Placental pericyte (primary cell): ENCODE results near the gene ZNF668. TPM values are rescaled to one million over a fixed set of nuclear protein-coding genes. Genes with fewer than 3 reads are reported as not detected.

Experiments used
- total RNA-seq: library from RNA; depleted of rRNA; stranded (reverse); fragments of >200 nt; gene quantifications from 2 replicates; pipeline ENCODE4 v1.2.3, GENCODE V29; 2012

The ZNF668 gene
- total RNA-seq, result 21.7 and 31.2 TPM in 2 replicates

DNA sequence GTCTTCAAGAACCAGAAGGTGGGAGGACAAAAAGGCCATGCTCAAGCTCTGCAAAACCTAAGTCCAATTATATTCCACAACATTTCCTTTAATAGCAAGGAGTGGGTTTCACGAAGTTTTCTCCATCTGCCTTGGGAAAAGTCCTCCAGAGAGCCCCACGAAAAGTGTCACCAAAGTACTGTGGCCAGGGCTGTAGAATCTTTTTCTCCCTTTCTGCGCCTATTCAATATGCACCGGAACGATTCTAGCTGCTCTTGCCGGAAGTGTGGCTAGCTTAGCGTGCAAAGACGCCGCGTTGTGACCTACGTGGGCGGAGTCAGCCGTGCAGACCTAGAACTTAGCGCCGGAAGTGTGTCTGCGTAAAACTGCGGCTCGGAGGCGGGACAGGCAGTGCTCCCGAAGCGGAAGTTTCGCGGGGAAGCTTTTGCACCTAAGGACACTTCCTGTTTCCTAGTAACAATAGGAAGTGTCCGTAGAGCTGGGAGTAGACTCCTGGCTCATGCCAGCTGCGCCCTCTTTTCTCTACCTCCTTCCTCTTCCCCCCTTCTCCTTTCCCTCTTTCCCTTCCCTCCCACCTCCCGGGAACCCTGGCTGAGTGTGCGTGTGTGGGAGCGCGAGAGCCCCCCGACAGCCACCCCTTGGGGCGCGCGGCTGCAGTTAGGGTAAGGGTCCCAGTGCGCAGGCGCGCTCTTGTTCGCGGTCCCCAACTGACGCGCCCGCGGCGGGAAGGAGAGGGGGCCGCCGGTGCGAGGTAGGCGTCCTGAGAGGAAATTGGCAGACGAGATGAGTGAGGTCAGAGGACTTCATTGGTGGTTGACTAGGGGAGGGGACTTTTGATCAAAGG is at the start of gene ZNF668, which contains the start of gene ZNF646:
TSS of gene ZNF668 (minus strand) at position 271 of the 844 bp plus-strand sequence. CDS start 9,781 bp downstream, outside the sequence.
TSS of gene ZNF646 (plus strand) at position 453 of the 844 bp plus-strand sequence. CDS start 1,903 bp downstream, outside the sequence.

DNA sequence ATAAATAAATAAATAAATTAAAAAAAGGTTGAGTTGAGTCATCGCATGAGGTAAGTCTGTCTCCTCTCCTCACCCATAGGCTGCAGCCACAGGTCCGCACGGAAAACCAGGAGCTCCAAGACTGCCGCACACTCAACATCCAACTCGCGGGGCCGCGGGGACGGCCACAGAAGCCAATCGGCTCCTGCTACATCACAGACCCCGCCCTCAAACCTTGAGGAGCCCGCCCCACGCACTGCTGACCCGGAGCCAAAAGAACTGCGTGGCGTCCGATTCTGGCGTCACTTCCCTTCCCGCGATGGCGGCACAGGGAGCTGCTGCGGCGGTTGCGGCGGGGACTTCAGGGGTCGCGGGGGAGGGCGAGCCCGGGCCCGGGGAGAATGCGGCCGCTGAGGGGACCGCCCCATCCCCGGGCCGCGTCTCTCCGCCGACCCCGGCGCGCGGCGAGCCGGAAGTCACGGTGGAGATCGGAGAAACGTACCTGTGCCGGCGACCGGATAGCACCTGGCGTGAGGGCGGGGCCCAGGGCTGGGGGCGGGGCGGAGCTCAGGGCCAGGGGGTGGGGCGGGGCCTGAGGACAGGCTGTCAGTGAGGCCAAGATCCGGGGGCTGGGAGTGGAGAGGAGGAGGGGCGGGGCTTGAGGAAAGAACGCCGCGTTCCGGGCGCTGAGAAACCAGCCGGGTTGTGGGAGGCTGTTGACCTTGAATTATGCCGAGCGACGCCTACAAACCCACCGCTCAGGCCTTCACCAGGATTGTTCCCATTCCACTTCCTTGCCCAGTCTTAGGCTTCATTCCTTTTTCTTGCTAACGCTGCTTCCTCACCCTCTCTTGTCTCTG is 43.6 kb upstream of the ZNF668 start, which contains the start of gene KAT8:
TSS of gene KAT8 (plus strand) at position 281 of the 839 bp plus-strand sequence. CDS start at position 299, 18 bp downstream.

DNA sequence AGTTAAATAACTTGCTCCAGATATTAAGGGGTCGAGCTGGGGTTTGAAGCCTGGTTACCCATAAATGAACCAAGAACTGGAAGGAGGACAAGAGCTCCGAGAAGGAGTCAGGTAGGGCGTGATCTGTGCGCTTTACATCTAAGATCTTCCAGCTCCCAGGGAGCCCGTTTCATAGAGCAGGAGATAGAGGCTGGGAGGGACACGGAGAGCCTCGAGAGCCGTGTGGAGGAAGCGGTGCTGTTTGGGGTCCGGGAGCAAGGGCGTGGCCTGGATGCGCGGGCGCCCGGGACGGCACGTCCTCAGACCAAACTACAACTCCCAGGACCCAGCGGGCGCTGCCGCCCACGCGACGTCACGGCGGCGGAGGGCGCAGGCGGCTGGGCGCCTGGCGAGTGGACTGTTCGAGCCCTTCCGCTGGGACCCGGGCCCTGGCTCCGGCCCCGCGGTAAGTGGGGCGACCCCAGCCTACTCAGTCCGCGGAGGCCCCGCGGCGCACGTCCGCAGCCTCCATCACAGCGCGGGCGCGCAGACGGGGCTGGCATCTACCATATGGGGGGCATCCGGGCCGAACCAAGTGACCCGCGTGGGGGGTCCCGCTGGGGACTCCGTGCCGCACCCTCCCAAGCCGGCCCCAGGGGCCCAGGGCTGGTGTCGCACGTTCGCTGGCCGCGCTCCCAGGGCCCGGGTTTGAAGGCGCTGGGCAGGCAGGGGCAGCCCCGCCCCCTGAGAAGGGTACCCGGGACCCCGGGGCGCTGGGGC is 34.2 kb upstream of the ZNF668 start, which contains the start of gene BCKDK:
TSS of gene BCKDK (plus strand) at position 352 of the 759 bp plus-strand sequence. CDS start 838 bp downstream, outside the sequence.

DNA sequence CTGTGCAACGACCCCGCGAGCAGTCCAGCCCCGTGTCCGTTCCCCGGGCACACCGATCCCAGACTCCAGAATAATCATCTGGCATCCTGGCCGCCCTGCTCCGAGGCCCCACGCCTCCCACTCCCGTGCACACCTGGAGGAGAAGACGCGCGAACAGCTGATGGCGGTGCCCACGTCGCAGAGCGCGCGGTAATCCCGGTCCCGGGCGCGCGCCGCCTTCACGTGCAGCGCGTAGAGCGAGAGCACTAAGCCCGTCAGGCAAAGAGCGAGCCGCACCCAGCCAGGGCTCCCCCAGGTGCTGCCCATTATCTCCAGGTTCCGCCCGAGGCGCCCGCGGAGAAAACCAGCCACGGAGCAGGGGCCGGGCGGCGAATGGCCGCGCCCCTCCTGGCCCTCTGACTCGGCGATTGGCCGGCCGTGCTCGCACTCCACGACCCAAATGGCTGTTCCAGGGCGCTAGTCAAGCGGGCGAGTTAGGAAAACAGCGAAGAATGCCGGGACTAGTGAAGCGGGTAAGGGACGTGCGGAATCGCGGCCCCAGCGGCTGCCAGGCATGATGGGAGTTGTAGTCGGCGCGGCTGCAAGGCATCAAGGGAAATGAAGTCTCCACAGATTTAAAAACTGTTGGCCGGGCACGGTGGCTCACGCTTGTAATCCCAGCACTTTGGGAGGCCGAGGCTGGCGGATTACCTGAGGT is 20.5 kb upstream of the ZNF668 start, which contains the start of gene VKORC1:
TSS of gene VKORC1 (minus strand) at position 374 of the 697 bp plus-strand sequence. CDS start at position 306, 68 bp downstream.

DNA sequence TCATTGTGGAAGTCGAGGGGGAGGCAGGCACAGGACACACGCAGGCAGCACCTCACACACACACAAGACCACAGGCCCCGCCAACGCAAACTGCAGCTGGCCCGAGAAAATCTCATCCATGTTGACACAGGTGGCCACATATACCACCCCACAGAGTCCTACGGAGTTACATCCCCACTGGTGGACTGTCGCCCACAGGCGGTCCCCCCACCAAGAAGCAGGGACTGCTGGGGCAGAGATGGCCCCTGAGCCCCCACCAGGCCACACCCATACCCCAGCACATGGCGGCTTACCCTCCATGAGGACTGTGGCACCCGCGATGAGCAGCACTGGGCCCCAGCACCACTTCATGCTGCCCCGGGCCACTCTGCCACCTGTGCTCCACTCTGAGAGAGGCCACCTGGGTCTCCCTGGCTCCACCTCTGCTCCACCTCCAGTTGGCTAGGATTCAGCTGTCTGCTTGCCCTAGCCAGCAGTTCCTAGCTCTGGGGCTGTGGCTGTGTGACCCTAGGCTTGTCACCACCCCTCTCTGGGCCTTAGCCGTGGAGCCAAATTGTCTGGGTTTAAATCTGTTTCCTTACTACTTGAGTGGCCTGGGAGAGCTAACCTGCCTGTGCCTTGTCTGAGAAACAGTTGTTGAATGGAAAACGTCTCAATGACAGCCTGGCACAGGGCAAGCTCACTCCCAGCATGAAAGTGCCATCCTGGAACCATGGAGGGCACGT is 14.6 kb upstream of the ZNF668 start, which contains the start of gene PRSS53:
TSS of gene PRSS53 (minus strand) at position 485 of the 725 bp plus-strand sequence. CDS start at position 351, 134 bp downstream.

DNA sequence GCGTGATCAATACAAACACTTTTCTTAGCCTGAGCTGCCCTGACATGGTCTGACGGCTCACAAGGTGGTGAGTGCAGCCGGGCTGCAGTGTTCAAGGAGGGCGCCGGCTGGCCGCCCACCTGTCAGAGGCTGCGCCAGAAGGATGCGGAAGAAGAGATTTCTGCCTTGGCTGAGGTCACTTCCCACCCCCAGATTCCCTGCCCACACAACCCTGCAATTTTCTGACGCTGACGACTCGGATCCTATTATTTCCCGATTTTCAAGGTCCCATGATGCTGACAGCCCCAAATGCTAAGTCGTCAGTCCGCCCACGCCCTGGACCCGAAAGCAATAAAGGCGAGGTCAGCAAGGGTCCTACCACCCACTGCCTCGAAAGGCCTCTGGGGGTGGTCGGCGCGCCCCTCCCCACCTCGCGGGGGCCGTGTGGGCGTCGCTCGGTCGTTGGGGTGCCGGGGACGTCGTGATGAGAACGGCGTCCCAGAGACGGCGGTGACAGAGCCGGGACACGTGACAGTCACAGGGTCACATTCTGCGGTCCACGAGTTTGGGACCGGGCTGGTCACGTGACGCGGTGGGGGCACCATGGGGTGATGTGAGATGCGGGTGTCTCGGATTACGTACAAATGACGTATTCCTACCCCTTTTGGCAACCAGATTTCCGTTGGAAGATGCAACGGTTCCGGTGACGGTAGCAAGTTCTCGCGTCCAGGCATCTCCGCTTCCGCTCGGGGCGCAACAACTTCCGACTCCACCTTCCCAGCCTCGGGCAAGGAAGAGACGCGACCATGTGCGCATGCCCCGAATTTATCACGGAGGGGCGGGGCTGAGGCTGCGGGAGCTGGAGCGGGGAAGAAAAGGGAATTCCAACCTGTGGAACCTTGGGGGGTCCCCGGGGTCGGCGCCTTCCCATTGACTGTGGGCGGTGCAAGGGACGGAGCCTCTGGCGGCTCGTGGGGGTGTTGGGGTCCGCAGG is 41.0 kb downstream of the ZNF668 start, which contains the start of gene STX4:
TSS of gene STX4 (plus strand) at position 823 of the 973 bp plus-strand sequence. CDS start 248 bp downstream, outside the sequence.

Other genes with a start within 250 kb of the ZNF668 start
- gene BCL7C, start 180.2 kb downstream of the ZNF668 start, total RNA-seq, result 14.7 and 46.8 TPM in 2 replicates
- 2.0 and 4.4 TPM in 2 replicates for gene CTF1, start 177.6 kb downstream of the ZNF668 start, total RNA-seq
- gene FBXL19, start 150.7 kb downstream of the ZNF668 start, total RNA-seq, result 15.1 and 34.9 TPM in 2 replicates
- gene ORAI3, start 125.2 kb downstream of the ZNF668 start, total RNA-seq, result 35.5 and 84.9 TPM in 2 replicates
- gene SETD1A, start 116.5 kb downstream of the ZNF668 start, total RNA-seq, result 5.0 and 5.2 TPM in 2 replicates
- gene HSD3B7, start 89.0 kb downstream of the ZNF668 start, total RNA-seq, result 7.0 and 37.9 TPM in 2 replicates
- gene STX1B, start 63.6 kb downstream of the ZNF668 start, total RNA-seq, result 1.1 and 3.0 TPM in 2 replicates
- gene STX4, start 40.7 kb downstream of the ZNF668 start, total RNA-seq, result 24.8 and 42.5 TPM in 2 replicates
- 17.5 and 18.2 TPM in 2 replicates for gene ZNF646, start 182 bp upstream of the ZNF668 start, total RNA-seq
- 0.88 and 2.0 TPM in 2 replicates for gene PRSS53, start 14.7 kb upstream of the ZNF668 start, total RNA-seq
- gene VKORC1, start 20.6 kb upstream of the ZNF668 start, total RNA-seq, result 69.2 and 82.9 TPM in 2 replicates
- 51.0 and 56.0 TPM in 2 replicates for gene BCKDK, start 34.1 kb upstream of the ZNF668 start, total RNA-seq
- gene KAT8, start 43.4 kb upstream of the ZNF668 start, total RNA-seq, result 35.0 and 35.4 TPM in 2 replicates
- gene PRSS8, start 61.5 kb upstream of the ZNF668 start, total RNA-seq, result not detected in 2 replicates
- gene PRSS36, start 75.8 kb upstream of the ZNF668 start, total RNA-seq, result not detected in 2 replicates
- gene FUS, start 105.9 kb upstream of the ZNF668 start, total RNA-seq, result 45.3 and 78.0 TPM in 2 replicates
- 50.4 and 56.2 TPM in 2 replicates for gene PYCARD, start 128.5 kb upstream of the ZNF668 start, total RNA-seq
- not detected in 2 replicates for gene TRIM72, start 139.9 kb upstream of the ZNF668 start, total RNA-seq
- gene PYDC1, start 142.9 kb upstream of the ZNF668 start, total RNA-seq, result not detected in 2 replicates
- gene ITGAM, start 185.7 kb upstream of the ZNF668 start, total RNA-seq, result 0.43 TPM in 1 of 2 replicates, not detected in the other